Uterus (tissue), 2 donors: ENCODE results near the gene ARCN1.

ENCODE experiments used
- POLR2A ChIP-seq, 2 donors: fragments of 450-650 bp; IDR thresholded peaks; one replicate each; pipeline ENCODE4 v1.6.1; 2016; ENCODE audit warnings: antibody characterized with exemption in 2 of 2, mild to moderate bottlenecking in 1 of 2, moderate library complexity in 1 of 2
- TF ChIP-seq, protein P1 (sequence below), 4 experiments: fragments of 200-600 bp in 2 of 4; fragments of 450-650 bp in 2 of 4; sonication (generic) in 2 of 4; IDR thresholded peaks; one replicate each; pipeline ENCODE4 v1.5.1; 2016 to 2019; ENCODE audit warnings: antibody characterized with exemption in 4 of 4, mild to moderate bottlenecking in 2 of 4, moderate library complexity in 1 of 4

GRCh38 chr11:118610773-118611432, 38.7 kb downstream of the ARCN1 start:
- TF ChIP-seq, protein P1, sequence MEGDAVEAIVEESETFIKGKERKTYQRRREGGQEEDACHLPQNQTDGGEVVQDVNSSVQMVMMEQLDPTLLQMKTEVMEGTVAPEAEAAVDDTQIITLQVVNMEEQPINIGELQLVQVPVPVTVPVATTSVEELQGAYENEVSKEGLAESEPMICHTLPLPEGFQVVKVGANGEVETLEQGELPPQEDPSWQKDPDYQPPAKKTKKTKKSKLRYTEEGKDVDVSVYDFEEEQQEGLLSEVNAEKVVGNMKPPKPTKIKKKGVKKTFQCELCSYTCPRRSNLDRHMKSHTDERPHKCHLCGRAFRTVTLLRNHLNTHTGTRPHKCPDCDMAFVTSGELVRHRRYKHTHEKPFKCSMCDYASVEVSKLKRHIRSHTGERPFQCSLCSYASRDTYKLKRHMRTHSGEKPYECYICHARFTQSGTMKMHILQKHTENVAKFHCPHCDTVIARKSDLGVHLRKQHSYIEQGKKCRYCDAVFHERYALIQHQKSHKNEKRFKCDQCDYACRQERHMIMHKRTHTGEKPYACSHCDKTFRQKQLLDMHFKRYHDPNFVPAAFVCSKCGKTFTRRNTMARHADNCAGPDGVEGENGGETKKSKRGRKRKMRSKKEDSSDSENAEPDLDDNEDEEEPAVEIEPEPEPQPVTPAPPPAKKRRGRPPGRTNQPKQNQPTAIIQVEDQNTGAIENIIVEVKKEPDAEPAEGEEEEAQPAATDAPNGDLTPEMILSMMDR (IDR thresholded peaks at IDR 0.05), result peak; percentile 83 to 94 (median 90)
- peak; percentile 11 to 18 for TF ChIP-seq POLR2A (IDR thresholded peaks at IDR 0.05)
